ENCODE data around the gene ARID1A.
"Not testable (repeated sequence)": the region's sequence is repeated elsewhere in the genome, so short reads cannot be mapped to it uniquely, and the experiment has no call there.

ARID1A gene

DNA sequence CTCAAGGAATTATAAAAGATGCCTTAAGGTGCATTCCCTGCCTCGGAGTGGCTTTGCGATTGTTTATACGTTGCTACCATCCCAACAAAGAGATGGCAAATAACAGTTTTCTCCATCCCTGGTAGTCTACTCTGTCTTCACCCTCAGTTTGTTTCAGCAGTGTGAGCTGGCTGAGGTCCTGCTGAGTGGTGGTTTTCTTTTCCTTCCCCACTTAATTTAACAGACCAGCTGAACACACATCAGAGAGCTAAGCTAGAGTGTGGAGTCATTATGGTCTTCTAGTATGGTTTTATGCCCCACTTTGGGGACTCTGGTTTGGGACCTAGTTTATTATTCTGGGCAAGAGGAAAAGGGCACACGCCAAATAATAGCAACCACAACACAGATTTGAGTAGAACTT lies 94.1 kb downstream of the ARID1A start:
- DNase-seq: no peak

DNA sequence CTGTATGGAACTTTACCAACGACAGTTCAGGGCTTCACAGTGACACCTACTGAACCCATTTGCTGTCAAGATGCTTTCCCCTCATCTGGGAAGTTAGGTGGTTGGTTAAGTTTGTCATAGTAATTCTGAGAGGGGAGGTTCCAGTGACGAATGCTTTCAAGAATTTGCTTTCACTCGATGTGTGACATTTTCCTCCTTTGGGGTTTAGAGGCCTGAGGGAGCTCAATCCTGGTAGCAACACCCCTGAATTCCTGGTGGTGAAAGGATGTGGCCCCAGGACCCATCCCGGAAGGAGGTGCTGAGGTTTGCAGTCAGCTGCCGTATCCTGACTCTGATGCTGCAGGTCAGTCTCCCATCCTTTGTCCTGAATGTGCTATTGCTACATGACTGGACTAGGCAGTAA lies 94.7 kb downstream of the ARID1A start:
- DNase-seq: no peak

- no peak for DNase-seq
These were observed 95.3 kb downstream of the ARID1A start for GRCh38 chr1:26791148-26791547.

GRCh38 chr1:26791626-26792025 lies 95.8 kb downstream of the ARID1A start:
- DNase-seq: no peak

GRCh38 chr1:26792924-26793323 lies 97.1 kb downstream of the ARID1A start:
- no peak for DNase-seq

- no peak for DNase-seq
These were observed 98.6 kb downstream of the ARID1A start for GRCh38 chr1:26794391-26794790.

GRCh38 chr1:26797627-26798026 lies 101.8 kb downstream of the ARID1A start:
- no peak for DNase-seq

DNA sequence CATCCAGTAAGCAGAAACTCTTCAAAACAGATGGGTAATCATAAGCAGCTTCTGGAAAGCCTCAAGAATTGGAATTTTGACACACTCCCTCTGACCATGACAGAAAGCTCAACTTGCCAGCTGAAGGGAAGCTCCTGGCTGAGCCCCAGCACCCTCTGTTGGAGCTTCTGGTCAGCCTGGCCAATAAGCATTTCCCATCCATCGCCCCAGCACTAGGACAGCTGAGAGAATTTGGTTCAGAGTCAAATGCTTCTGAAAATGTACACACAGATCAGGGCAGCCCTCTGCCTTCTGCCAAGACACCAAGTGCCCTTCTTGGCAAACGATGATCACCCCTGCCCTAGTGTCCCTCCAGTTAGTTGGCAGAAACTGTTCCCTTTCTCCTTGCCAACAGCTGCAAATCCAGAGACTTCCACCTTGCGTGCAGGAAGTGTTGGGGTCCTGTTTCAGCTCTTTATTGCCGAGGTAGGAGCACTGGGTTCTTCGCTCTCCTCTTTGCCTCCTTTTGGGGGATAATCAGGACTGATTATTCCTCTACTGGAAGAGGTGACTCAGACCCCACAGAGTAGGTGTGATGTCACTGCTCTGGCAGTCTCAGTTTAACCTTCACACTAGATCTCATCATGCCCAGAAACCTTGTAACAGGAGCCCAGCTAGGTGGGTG lies 103.8 kb downstream of the ARID1A start:
- no peak for DNase-seq

- not testable (repeated sequence) for DNase-seq
These were observed 108.1 kb downstream of the ARID1A start for GRCh38 chr1:26803932-26804331.

- DNase-seq: not testable (repeated sequence)
These were observed 114.3 kb downstream of the ARID1A start for GRCh38 chr1:26810105-26810504.

GRCh38 chr1:26811057-26811456 lies 115.2 kb downstream of the ARID1A start:
- no peak for DNase-seq

DNA sequence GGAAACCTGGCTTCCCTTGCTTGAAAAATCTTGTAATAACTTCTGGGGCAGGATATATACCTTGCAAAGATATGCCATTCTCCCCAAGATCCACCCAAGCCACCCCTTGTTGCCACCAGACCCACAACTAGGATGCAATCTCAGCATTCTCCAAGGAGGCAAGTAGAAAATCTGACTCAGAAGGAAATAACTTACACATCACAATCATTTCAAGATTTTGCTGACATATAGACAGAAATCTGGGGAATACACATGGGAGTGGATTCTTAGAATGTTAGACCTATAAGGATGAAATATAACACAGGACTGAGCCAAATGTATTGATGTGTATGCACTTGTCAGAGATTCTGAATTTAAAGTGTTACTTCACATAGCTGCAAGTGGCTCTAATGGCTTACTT lies 115.9 kb downstream of the ARID1A start:
- no peak for DNase-seq

- DNase-seq: no peak
These were observed 118.6 kb downstream of the ARID1A start for GRCh38 chr1:26814377-26814776.

DNA sequence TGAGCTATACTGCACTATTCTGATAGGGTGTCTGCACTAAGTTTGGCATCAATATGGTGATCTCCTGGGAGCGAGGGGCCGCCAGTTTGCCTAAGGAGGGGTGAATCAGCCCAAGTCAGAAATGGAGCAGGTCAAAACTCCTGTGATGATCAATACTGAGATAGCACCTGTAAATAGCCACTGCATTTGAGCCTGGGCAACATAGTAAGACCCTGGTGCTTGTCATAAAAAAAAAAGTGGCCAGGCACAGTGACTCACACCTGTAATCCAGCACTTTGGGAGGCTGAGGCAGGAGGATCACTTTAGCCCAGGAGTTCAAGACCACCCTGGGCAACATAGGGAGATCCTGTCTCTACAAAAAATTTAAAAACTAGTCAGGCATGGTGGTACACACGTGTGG lies 119.1 kb downstream of the ARID1A start:
- no peak for DNase-seq

- DNase-seq: no peak
These were observed 125.0 kb downstream of the ARID1A start for GRCh38 chr1:26820784-26821269.

DNA sequence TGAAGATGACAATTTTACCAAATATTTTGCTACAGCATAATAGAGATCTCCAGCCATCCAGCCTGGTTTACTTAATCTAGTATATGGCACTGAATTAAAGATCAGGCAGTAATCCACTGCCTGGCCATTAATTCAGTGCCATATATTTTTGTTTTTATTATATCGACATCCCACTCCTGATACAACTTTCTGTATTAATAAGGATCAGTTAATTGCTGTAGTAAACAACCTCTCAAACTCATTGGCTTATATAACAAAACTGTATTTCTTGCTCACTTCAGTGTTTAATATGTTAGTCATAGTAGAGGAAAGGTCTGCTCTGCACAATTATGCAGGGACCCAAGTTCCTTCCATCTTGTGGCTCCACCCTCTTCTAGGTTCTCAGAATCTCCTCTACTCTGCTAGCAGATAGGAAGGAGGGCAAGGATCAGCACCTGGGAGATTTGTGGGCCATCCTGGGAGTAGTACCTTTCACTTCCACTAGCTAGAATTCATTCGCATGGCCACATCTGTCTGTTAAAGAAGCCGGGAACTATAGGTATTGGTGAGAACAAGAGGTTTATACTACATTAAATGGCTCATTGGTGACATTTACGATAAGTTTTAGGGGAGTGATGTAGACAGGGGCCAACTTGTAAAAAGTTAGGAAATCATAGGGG lies 127.1 kb downstream of the ARID1A start:
- no peak for DNase-seq

- DNase-seq: no peak
These were observed 128.9 kb downstream of the ARID1A start for GRCh38 chr1:26824731-26825130.

DNA sequence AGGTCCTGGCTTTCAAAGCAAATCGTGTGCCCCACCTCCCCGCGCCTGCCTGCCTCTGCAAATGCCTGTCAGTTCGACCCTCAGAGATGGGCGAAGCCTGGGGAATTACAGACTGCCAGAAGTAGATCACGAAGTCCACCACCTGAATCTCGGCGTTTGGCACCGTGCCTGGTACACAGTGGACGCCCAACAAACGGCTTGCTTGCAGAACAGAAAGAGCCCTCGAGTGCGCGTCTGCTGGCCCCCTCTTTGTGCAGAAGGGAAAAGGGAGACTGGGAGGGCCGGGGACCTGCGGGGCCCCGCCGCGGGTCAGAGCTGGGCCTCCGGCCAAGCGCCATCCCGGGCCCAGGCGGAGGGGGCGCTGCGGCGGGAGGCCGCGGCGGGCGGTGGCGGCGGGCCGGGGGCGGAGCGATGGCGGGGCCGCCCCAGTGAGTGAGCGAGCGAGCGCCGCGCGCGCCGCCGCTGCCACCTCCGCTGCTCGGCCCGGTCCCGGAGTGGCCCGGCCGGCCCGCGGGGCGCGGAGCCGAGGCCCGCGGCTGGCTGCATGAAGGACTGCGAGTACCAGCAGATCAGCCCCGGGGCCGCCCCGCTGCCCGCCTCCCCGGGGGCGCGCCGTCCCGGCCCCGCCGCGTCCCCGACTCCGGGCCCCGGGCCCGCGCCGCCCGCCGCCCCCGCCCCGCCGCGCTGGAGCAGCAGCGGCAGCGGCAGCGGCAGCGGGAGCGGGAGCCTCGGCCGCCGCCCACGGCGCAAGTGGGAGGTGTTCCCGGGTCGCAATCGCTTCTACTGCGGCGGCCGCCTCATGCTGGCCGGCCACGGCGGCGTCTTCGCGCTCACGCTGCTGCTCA lies 130.7 kb downstream of the ARID1A start, which contains the start of gene ZDHHC18:
ZDHHC18 (plus strand) TSS at position 428 of the 845 bp plus-strand sequence; CDS start at position 545, 117 bp downstream.
- DNase-seq: no peak

- DNase-seq: no peak
These were observed 131.3 kb downstream of the ARID1A start for GRCh38 chr1:26827106-26827604.

DNA sequence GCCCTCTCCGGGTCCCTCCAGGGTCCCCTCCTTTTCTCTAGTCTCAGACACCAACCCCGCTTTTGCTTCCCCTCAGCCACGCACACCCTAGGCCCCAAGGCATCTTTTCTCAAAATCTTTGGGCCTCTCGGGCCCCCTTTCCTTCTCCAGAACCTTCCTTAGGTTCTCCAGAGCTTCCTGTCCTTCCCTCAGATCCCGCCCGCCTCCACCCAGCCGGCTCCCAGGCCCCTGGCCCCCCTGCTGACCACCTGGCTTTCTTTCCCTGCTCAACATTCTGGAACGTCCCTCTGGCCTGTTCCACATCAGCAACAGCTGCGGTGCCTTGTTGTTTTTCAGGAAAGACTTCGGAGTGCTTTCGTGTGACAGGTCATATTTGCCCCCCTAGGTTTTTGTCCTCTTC lies 131.8 kb downstream of the ARID1A start:
- DNase-seq: no peak

DNA sequence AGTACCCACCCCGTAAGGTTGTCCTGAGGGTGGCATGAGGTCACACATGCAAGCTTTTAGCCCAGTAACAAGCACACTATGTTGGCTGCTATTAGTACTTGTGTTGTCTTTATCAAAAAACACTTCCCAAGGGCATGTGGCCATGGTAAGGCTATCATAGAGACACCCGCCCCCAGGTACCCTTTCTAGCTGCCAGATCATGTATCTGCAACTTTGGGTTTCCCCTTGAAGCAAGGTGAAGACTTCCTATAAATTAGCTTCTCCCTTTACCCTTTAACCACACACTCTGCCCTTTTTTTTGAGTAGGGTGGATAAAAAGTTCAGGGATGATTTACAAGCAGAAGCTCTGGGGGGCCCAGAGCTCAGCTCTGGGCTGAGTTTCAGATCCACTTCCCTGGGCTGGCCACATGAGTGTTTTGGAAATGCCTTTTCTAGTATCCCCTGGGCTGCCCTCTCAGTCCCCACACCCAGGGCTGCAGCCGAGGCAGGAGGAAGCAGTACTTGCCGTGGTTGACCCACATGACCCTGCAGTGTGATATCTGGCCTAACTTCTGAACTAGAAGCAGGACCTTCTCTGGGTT lies 132.7 kb downstream of the ARID1A start:
- no peak for DNase-seq

GRCh38 chr1:26829184-26829911 lies 133.5 kb downstream of the ARID1A start:
- no peak for DNase-seq
